WTC11 (cell line): ENCODE measurements around the gene EEFSEC.

ENCODE experiments used
- CREB1 ChIP-seq: sonication (generic); formaldehyde crosslinking; IDR thresholded peaks from 2 replicates; pipeline ENCODE4 v1.8.0; 2023; ENCODE audit warnings: mild to moderate bottlenecking, missing genetic modification reagents
- IRF2 ChIP-seq: sonication (generic); formaldehyde crosslinking; IDR thresholded peaks from 2 replicates; pipeline ENCODE4 v1.8.0; 2022; ENCODE audit warnings: low read depth, missing genetic modification reagents, borderline replicate concordance
- TCF7 ChIP-seq: sonication (generic); formaldehyde crosslinking; IDR thresholded peaks from 2 replicates; pipeline ENCODE4 v1.8.0; 2022; ENCODE audit warnings: mild to moderate bottlenecking, low read depth, missing genetic modification reagents, moderate library complexity
- ZBTB21 ChIP-seq: sonication (generic); formaldehyde crosslinking; IDR thresholded peaks from 2 replicates; pipeline ENCODE4 v1.8.1; 2023; ENCODE audit warnings: mild to moderate bottlenecking, missing genetic modification reagents, borderline replicate concordance
- TF ChIP-seq, protein P1 (sequence below): fragments of 200-600 bp; IDR thresholded peaks from 2 replicates; pipeline ENCODE4 v1.8.0; 2022; ENCODE audit warnings: antibody characterized with exemption
- TF ChIP-seq, protein P2 (sequence below): sonication (generic); formaldehyde crosslinking; conservative IDR thresholded peaks from 2 replicates; pipeline ENCODE4 v1.8.1; 2022; ENCODE audit warnings: mild to moderate bottlenecking, missing genetic modification reagents
- TF ChIP-seq, protein P3 (sequence below): sonication (generic); formaldehyde crosslinking; IDR thresholded peaks from 2 replicates; pipeline ENCODE4 v1.8.1; 2022; ENCODE audit warnings: mild to moderate bottlenecking, moderate library complexity, missing genetic modification reagents
- TF ChIP-seq, protein P4 (sequence below): sonication (generic); formaldehyde crosslinking; IDR thresholded peaks from 2 replicates; pipeline ENCODE4 v1.8.1; 2023; ENCODE audit warnings: mild to moderate bottlenecking, missing genetic modification reagents
- TF ChIP-seq, protein P5 (sequence below): sonication (generic); formaldehyde crosslinking; IDR thresholded peaks from 2 replicates; pipeline ENCODE4 v1.8.1; 2023; ENCODE audit warnings: mild to moderate bottlenecking, missing genetic modification reagents, borderline replicate concordance

DNA sequence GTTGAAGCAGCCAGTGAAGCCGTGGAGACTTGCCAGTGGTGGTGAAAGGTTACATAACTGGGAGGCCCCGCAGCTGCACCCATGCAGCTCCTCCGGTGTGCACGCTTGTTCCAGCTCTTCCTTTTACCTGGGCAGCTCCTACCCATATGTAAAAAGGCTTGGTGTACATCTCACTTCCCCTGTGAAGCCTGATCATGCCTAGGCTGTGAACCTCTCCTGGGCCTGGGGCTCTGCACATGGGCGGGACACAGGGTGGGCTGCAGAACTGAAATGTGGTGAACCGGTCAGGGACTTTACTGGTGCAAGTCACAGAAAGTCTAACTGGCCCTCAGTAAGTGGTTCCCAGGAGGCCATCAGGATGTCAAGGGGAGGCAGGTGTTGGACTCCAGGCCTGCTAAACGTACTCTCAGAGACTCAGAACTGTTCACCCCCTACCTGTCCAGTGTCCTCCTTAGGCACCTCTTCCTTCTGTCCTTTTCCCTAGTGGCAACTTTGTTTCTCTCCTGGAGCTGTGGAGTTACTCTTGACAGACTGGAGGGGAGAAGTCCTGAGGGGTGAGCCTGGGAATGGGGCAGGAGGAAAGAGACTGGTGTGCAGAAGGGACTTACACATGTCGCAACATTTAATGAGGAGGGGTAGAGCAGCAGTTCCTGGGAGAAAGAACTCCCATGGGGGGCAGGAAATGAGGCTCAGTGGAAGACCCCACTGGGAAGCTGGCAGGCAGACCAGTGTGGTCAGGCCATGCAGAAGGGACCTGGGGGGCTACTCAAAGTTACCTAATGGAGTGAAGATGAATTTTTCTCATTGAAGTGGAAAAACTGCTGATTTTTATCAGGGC is 148.1 kb downstream of the EEFSEC start:
- TF ChIP-seq, protein P1, sequence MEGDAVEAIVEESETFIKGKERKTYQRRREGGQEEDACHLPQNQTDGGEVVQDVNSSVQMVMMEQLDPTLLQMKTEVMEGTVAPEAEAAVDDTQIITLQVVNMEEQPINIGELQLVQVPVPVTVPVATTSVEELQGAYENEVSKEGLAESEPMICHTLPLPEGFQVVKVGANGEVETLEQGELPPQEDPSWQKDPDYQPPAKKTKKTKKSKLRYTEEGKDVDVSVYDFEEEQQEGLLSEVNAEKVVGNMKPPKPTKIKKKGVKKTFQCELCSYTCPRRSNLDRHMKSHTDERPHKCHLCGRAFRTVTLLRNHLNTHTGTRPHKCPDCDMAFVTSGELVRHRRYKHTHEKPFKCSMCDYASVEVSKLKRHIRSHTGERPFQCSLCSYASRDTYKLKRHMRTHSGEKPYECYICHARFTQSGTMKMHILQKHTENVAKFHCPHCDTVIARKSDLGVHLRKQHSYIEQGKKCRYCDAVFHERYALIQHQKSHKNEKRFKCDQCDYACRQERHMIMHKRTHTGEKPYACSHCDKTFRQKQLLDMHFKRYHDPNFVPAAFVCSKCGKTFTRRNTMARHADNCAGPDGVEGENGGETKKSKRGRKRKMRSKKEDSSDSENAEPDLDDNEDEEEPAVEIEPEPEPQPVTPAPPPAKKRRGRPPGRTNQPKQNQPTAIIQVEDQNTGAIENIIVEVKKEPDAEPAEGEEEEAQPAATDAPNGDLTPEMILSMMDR = no peak
- TF ChIP-seq, protein P2, sequence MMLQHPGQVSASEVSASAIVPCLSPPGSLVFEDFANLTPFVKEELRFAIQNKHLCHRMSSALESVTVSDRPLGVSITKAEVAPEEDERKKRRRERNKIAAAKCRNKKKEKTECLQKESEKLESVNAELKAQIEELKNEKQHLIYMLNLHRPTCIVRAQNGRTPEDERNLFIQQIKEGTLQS = no peak
- TF ChIP-seq, protein P3, sequence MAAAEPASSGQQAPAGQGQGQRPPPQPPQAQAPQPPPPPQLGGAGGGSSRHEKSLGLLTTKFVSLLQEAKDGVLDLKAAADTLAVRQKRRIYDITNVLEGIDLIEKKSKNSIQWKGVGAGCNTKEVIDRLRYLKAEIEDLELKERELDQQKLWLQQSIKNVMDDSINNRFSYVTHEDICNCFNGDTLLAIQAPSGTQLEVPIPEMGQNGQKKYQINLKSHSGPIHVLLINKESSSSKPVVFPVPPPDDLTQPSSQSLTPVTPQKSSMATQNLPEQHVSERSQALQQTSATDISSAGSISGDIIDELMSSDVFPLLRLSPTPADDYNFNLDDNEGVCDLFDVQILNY = no peak
- TF ChIP-seq CREB1 (CRISPR knock-in tag) = no peak
- TF ChIP-seq, protein P4, sequence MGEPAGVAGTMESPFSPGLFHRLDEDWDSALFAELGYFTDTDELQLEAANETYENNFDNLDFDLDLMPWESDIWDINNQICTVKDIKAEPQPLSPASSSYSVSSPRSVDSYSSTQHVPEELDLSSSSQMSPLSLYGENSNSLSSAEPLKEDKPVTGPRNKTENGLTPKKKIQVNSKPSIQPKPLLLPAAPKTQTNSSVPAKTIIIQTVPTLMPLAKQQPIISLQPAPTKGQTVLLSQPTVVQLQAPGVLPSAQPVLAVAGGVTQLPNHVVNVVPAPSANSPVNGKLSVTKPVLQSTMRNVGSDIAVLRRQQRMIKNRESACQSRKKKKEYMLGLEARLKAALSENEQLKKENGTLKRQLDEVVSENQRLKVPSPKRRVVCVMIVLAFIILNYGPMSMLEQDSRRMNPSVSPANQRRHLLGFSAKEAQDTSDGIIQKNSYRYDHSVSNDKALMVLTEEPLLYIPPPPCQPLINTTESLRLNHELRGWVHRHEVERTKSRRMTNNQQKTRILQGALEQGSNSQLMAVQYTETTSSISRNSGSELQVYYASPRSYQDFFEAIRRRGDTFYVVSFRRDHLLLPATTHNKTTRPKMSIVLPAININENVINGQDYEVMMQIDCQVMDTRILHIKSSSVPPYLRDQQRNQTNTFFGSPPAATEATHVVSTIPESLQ = no peak
- TF ChIP-seq ZBTB21 (CRISPR knock-in tag) = no peak
- TF ChIP-seq, protein P5, sequence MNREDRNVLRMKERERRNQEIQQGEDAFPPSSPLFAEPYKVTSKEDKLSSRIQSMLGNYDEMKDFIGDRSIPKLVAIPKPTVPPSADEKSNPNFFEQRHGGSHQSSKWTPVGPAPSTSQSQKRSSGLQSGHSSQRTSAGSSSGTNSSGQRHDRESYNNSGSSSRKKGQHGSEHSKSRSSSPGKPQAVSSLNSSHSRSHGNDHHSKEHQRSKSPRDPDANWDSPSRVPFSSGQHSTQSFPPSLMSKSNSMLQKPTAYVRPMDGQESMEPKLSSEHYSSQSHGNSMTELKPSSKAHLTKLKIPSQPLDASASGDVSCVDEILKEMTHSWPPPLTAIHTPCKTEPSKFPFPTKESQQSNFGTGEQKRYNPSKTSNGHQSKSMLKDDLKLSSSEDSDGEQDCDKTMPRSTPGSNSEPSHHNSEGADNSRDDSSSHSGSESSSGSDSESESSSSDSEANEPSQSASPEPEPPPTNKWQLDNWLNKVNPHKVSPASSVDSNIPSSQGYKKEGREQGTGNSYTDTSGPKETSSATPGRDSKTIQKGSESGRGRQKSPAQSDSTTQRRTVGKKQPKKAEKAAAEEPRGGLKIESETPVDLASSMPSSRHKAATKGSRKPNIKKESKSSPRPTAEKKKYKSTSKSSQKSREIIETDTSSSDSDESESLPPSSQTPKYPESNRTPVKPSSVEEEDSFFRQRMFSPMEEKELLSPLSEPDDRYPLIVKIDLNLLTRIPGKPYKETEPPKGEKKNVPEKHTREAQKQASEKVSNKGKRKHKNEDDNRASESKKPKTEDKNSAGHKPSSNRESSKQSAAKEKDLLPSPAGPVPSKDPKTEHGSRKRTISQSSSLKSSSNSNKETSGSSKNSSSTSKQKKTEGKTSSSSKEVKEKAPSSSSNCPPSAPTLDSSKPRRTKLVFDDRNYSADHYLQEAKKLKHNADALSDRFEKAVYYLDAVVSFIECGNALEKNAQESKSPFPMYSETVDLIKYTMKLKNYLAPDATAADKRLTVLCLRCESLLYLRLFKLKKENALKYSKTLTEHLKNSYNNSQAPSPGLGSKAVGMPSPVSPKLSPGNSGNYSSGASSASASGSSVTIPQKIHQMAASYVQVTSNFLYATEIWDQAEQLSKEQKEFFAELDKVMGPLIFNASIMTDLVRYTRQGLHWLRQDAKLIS (CRISPR knock-in tag) = no peak
- TF ChIP-seq IRF2 (CRISPR knock-in tag) = no peak
- no peak for TF ChIP-seq TCF7
